ENCODE results near the gene TNFRSF19.

- TF ChIP-seq POLR2A (IDR thresholded peaks at IDR 0.05) (no peak), CTCF (IDR thresholded peaks at IDR 0.05) (no peak), POLR2AphosphoS5 (IDR thresholded peaks at IDR 0.05) (no peak)
Measured at GRCh38 chr13:23598369-23598768, 28.2 kb downstream of the TNFRSF19 start.

Measured in stomach (tissue), 4 donors.